C4-2B (cell line): ENCODE results near the gene GEN1.

Experiments used
- CTCF ChIP-seq: fragments of 450-650 bp; conservative IDR thresholded peaks from 2 replicates; pipeline ENCODE4 v1.5.1; 2017; ENCODE audit warnings: mild to moderate bottlenecking
- ZFX ChIP-seq: fragments of 450-650 bp; IDR thresholded peaks from 2 replicates; pipeline ENCODE4 v1.6.1; 2017

DNA sequence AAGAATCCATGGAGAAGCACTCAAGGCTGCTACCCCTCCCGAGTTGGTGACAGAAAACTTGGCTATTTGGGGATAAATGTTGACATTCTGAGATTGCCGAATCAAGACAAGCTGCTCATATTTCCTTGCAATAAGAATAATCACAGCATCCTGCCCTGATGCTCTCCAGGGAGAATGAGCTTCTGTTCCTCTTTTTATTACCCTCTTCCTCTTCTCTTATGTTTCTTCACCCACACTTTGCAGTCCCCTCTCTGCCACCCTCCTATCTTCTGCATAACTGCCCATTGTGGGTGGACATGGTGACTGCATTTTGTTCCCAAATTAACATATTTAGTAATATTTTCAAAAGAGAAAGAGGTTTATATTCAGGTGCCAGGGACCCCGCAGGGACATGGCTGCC is 50.4 kb downstream of the GEN1 start:
- TF ChIP-seq CTCF (no peak), ZFX (no peak)
